H9 (cell line): ENCODE data around the gene NT5C2. TPM values are rescaled to one million over a fixed set of nuclear protein-coding genes. Genes with fewer than 3 reads are reported as not detected.

ENCODE experiments used
- DNase-seq: peaks from one replicate; pipeline ENCODE4 v3.0.0-alpha.2; 2017
- H2AFZ ChIP-seq: one replicate; pipeline ENCODE4 v1.6.1; 2013; ENCODE audit warnings: mild to moderate bottlenecking, low read length, control low read depth, moderate library complexity
- H2AK5ac ChIP-seq: 2 replicates; pipeline ENCODE4 v1.6.1; 2013; ENCODE audit warnings: low read length, control low read depth, mixed read lengths; ENCODE audit not compliant: insufficient read length
- H2BK120ac ChIP-seq: one replicate; pipeline ENCODE4 v1.6.1; 2013; ENCODE audit warnings: low read depth, mild to moderate bottlenecking, low read length, control low read depth, inconsistent platforms; ENCODE audit not compliant: poor library complexity, severe bottlenecking
- H2BK12ac ChIP-seq: 2 replicates; pipeline ENCODE4 v1.6.1; 2013; ENCODE audit warnings: low read length, control low read depth, mixed read lengths, low read depth; ENCODE audit not compliant: insufficient read length
- H2BK15ac ChIP-seq: 2 replicates; pipeline ENCODE4 v1.6.1; 2013; ENCODE audit warnings: low read depth, low read length, control low read depth
- H2BK20ac ChIP-seq: one replicate; pipeline ENCODE4 v1.6.1; 2013; ENCODE audit warnings: low read depth, mild to moderate bottlenecking, low read length, control low read depth, inconsistent platforms; ENCODE audit not compliant: poor library complexity, severe bottlenecking
- H2BK5ac ChIP-seq: 2 replicates; pipeline ENCODE4 v1.6.1; 2013; ENCODE audit warnings: low read length, control low read depth, mixed read lengths; ENCODE audit not compliant: insufficient read length
- H3K14ac ChIP-seq: 2 replicates; pipeline ENCODE4 v1.6.1; 2013; ENCODE audit warnings: low read length, control low read depth; ENCODE audit not compliant: insufficient read depth
- H3K18ac ChIP-seq: 2 replicates; pipeline ENCODE4 v1.6.1; 2013; ENCODE audit warnings: low read depth, mild to moderate bottlenecking, mixed read lengths, low read length, control low read depth; ENCODE audit not compliant: insufficient read length
- H3K23ac ChIP-seq: 2 replicates; pipeline ENCODE4 v1.6.1; 2013; ENCODE audit warnings: low read length, control low read depth, mixed read lengths, low read depth; ENCODE audit not compliant: insufficient read length
- H3K23me2 ChIP-seq: 2 replicates; pipeline ENCODE4 v1.6.1; 2013; ENCODE audit warnings: low read depth, mild to moderate bottlenecking, mixed read lengths, low read length, control low read depth; ENCODE audit not compliant: insufficient read length, poor library complexity, severe bottlenecking
- H3K27ac ChIP-seq: 2 replicates; pipeline ENCODE4 v1.5.1; 2013; ENCODE audit warnings: low read length, control low read depth, mixed read lengths, low read depth; ENCODE audit not compliant: insufficient read length
- H3K27me3 ChIP-seq: 2 replicates; pipeline ENCODE4 v1.6.1; 2013; ENCODE audit warnings: low read length, control low read depth, inconsistent platforms; ENCODE audit not compliant: insufficient read depth
- H3K4ac ChIP-seq: 2 replicates; pipeline ENCODE4 v1.6.1; 2013; ENCODE audit warnings: low read depth, mild to moderate bottlenecking, control low read depth, inconsistent platforms, low read length, moderate library complexity
- H3K4me1 ChIP-seq: 2 replicates; pipeline ENCODE4 v1.6.1; 2013; ENCODE audit warnings: low read length, control low read depth, inconsistent platforms; ENCODE audit not compliant: insufficient read depth
- H3K4me2 ChIP-seq: 2 replicates; pipeline ENCODE4 v1.6.1; 2013; ENCODE audit warnings: low read length, control low read depth, mixed read lengths; ENCODE audit not compliant: insufficient read length, insufficient read depth
- H3K56ac ChIP-seq: 2 replicates; pipeline ENCODE4 v1.6.1; 2013; ENCODE audit warnings: low read depth, mild to moderate bottlenecking, mixed read lengths, low read length, control low read depth; ENCODE audit not compliant: insufficient read length
- H3K79me1 ChIP-seq: 2 replicates; pipeline ENCODE4 v1.6.1; 2013; ENCODE audit warnings: low read depth, mild to moderate bottlenecking, moderate library complexity, low read length, control low read depth, inconsistent platforms; ENCODE audit not compliant: insufficient read depth, poor library complexity, severe bottlenecking
- H3K79me2 ChIP-seq: 2 replicates; pipeline ENCODE4 v1.6.1; 2013; ENCODE audit warnings: low read length, control low read depth, inconsistent platforms; ENCODE audit not compliant: insufficient read depth
- H3K9ac ChIP-seq: 2 replicates; pipeline ENCODE4 v1.6.1; 2013; ENCODE audit warnings: low read length, control low read depth, mixed read lengths; ENCODE audit not compliant: insufficient read length; ENCODE audit errors: extremely low read depth
- H3K9me3 ChIP-seq: one replicate; pipeline ENCODE4 v1.6.1; 2013; ENCODE audit warnings: low read depth, low read length, inconsistent platforms; ENCODE audit not compliant: control insufficient read depth
- H3T11ph ChIP-seq: one replicate; pipeline ENCODE4 v1.6.1; 2013; ENCODE audit warnings: mild to moderate bottlenecking, low read length, control low read depth, inconsistent platforms
- H4K20me1 ChIP-seq: one replicate; pipeline ENCODE4 v1.6.1; 2013; ENCODE audit not compliant: control insufficient read depth, insufficient read length, insufficient read depth
- H4K5ac ChIP-seq: 2 replicates; pipeline ENCODE4 v1.6.1; 2013; ENCODE audit warnings: low read depth, mild to moderate bottlenecking, mixed read lengths, low read length, control low read depth; ENCODE audit not compliant: insufficient read length
- H4K8ac ChIP-seq: replicated peaks from 2 replicates; pipeline ENCODE4 v1.6.1; 2013; ENCODE audit warnings: low read length, control low read depth, mixed read lengths, low read depth; ENCODE audit not compliant: insufficient read length
- H4K91ac ChIP-seq: 2 replicates; pipeline ENCODE4 v1.6.1; 2013; ENCODE audit warnings: low read depth, mild to moderate bottlenecking, moderate library complexity, mixed read lengths, low read length, control low read depth; ENCODE audit not compliant: insufficient read length
- H3K27ac Mint-ChIP-seq, 3 experiments: 2 replicates in 2 of 3; 3 replicates in 1 of 3; pipeline ENCODE4 v1.8.0; 2020 to 2021; ENCODE audit warnings: mixed read lengths in 3 of 3, mild to moderate bottlenecking in 1 of 3, moderate library complexity in 1 of 3
- H3K27me3 Mint-ChIP-seq: 2 replicates; pipeline ENCODE4 v1.8.0; 2021; ENCODE audit warnings: low read depth, mild to moderate bottlenecking, moderate library complexity, mixed read lengths
- H3K36me3 Mint-ChIP-seq, 3 experiments: 2 replicates in 2 of 3; 3 replicates in 1 of 3; pipeline ENCODE4 v1.8.0; 2020 to 2021; ENCODE audit warnings: low read depth in 3 of 3, mixed read lengths in 3 of 3; ENCODE audit not compliant: insufficient read depth in 1 of 3
- H3K4me1 Mint-ChIP-seq, 2 experiments: 2 replicates each; pipeline ENCODE4 v1.8.0; 2020; ENCODE audit warnings: mixed read lengths in 2 of 2
- H3K4me3 Mint-ChIP-seq, 2 experiments: 2 replicates in 1 of 2; 3 replicates in 1 of 2; pipeline ENCODE4 v1.8.0; 2020 to 2021; ENCODE audit warnings: mild to moderate bottlenecking in 2 of 2, mixed read lengths in 2 of 2, moderate library complexity in 1 of 2
- H3K9me3 Mint-ChIP-seq, 2 experiments: 2 replicates in 1 of 2; 3 replicates in 1 of 2; pipeline ENCODE4 v1.8.0; 2020; ENCODE audit warnings: mild to moderate bottlenecking in 2 of 2, mixed read lengths in 2 of 2, moderate library complexity in 1 of 2
- CTCF ChIP-seq: fragments of 200-600 bp; sonication (generic); conservative IDR thresholded peaks from 3 replicates; pipeline ENCODE4 v1.8.0; 2021; ENCODE audit warnings: antibody characterized with exemption, mild to moderate bottlenecking
- WGBS: extraction: QIAGEN DNeasy Blood & Tissue Kit; methylation state at CpG from one replicate; pipeline ENCODE4 v1.1.7; 2013; ENCODE audit warnings: missing lambda C conversion rate, low lambda C conversion rate, mixed read lengths; ENCODE audit not compliant: insufficient read length; ENCODE audit errors: extremely low coverage; 5-methylcytosine and 5-hydroxymethylcytosine counted together
- total RNA-seq: library from RNA; stranded (reverse); gene quantifications from 2 replicates; pipeline ENCODE4 v1.2.1, GENCODE V29; 2021

Gene NT5C2
- total RNA-seq, 1 experiment from 2014 or later, result 69.6 TPM

GRCh38 chr10:103111918-103112877, 80.9 kb downstream of the NT5C2 start:
- H3K27ac ChIP-seq, result no peak overlapping the region

More at GRCh38 chr10:103111918-103112877, 80.9 kb downstream of the NT5C2 start:
- no peaks in the 10 kb centered on the region for H4K20me1 ChIP-seq
- H3K4ac ChIP-seq, result no peak overlapping the region
- no peak for TF ChIP-seq CTCF
- H3K14ac ChIP-seq, result no peak overlapping the region
- H3K36me3 Mint-ChIP-seq, result peaks cover 0 to 4% (median 0%) of the 10 kb centered on the region in 3 experiments; a peak in 1 of 7 replicates
- no peak overlapping the region for H4K8ac ChIP-seq
- no peak overlapping the region for H4K91ac ChIP-seq
- no peaks in the 10 kb centered on the region for H3K79me1 ChIP-seq
- no peak overlapping the region for H4K5ac ChIP-seq
- H3K4me1 Mint-ChIP-seq, result peaks cover 21 to 30% of the 10 kb centered on the region in 2 experiments
- H3K4me3 Mint-ChIP-seq, result no peak overlapping the region
- no peak overlapping the region for H3K56ac ChIP-seq
- no peaks in the 10 kb centered on the region for H3K27me3 ChIP-seq
- no peaks in the 10 kb centered on the region for H3K23me2 ChIP-seq
- H3T11ph ChIP-seq, result no peak overlapping the region
- peaks cover 0 to 3% of the 10 kb centered on the region in 2 experiments; a peak in 2 of 5 replicates for H3K9me3 Mint-ChIP-seq
- no peak overlapping the region for H2BK15ac ChIP-seq
- H2BK5ac ChIP-seq, result no peak overlapping the region
- no peaks in the 10 kb centered on the region for H3K9me3 ChIP-seq
- no peak overlapping the region for H2BK20ac ChIP-seq
- H3K79me2 ChIP-seq, result no peaks in the 10 kb centered on the region
- H2AK5ac ChIP-seq, result no peak overlapping the region
- no peak overlapping the region for H2AFZ ChIP-seq
- no peak overlapping the region for H3K18ac ChIP-seq
- H3K4me2 ChIP-seq, result no peak overlapping the region
- no peaks in the 10 kb centered on the region for H3K27me3 Mint-ChIP-seq
- no peak overlapping the region for H2BK120ac ChIP-seq
- no peak overlapping the region for H3K9ac ChIP-seq
- H3K27ac Mint-ChIP-seq, result peak overlapping the region in 1 of 3 experiments; percentile 78; a peak in 2 of 7 replicates
- no CpG with 5 or more reads among the region's 4 CpGs for WGBS
- H3K4me1 ChIP-seq, result no peaks in the 10 kb centered on the region
- no peak overlapping the region for H2BK12ac ChIP-seq
- H3K23ac ChIP-seq, result no peak overlapping the region
- DNase-seq, result no peak
